ENCODE data around the gene MRPL23. TPM values are rescaled to one million over a fixed set of nuclear protein-coding genes. Genes with fewer than 3 reads are reported as not detected.
A peak's percentile ranks its signal among the peaks of the same experiment; 100 is the strongest.

The MRPL23 gene
- total RNA-seq, 1 donor from 2014 or later: 40.3 TPM

GRCh38 chr11:1988174-1988573 is 41.0 kb downstream of the MRPL23 start:
- no peaks in the 10 kb centered on the region for H3K36me3 Mint-ChIP-seq
- TF ChIP-seq, protein P1, sequence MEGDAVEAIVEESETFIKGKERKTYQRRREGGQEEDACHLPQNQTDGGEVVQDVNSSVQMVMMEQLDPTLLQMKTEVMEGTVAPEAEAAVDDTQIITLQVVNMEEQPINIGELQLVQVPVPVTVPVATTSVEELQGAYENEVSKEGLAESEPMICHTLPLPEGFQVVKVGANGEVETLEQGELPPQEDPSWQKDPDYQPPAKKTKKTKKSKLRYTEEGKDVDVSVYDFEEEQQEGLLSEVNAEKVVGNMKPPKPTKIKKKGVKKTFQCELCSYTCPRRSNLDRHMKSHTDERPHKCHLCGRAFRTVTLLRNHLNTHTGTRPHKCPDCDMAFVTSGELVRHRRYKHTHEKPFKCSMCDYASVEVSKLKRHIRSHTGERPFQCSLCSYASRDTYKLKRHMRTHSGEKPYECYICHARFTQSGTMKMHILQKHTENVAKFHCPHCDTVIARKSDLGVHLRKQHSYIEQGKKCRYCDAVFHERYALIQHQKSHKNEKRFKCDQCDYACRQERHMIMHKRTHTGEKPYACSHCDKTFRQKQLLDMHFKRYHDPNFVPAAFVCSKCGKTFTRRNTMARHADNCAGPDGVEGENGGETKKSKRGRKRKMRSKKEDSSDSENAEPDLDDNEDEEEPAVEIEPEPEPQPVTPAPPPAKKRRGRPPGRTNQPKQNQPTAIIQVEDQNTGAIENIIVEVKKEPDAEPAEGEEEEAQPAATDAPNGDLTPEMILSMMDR (IDR thresholded peaks at IDR 0.05; ENCODE audit: unreplicated experiment): no peak
- no peak overlapping the region for H3K4me3 Mint-ChIP-seq
- no peak for DNase-seq (ENCODE audit: low spot score in 2 of 2, unreplicated experiment in 2 of 2)
- H3K27ac Mint-ChIP-seq: no peak overlapping the region
- no peaks in the 10 kb centered on the region for H3K9me3 Mint-ChIP-seq
- no peaks in the 10 kb centered on the region for H3K4me1 Mint-ChIP-seq
- no peaks in the 10 kb centered on the region for H3K27me3 Mint-ChIP-seq (ENCODE audit: low read depth)

GRCh38 chr11:1988667-1989317 is 41.7 kb downstream of the MRPL23 start:
- TF ChIP-seq, protein P1 (IDR thresholded peaks at IDR 0.05; ENCODE audit: unreplicated experiment): no peak
- Mint-ChIP-seq H3K9me3 (no peaks in the 10 kb centered on the region), H3K27ac (no peak overlapping the region), H3K4me1 (no peaks in the 10 kb centered on the region), H3K27me3 (ENCODE audit: low read depth) (no peaks in the 10 kb centered on the region), H3K36me3 (no peaks in the 10 kb centered on the region), H3K4me3 (no peak overlapping the region)
- DNase-seq (ENCODE audit: low spot score in 2 of 2, unreplicated experiment in 2 of 2): no peak

GRCh38 chr11:1989953-1990352 is 42.8 kb downstream of the MRPL23 start:
- Mint-ChIP-seq H3K27ac (no peak overlapping the region), H3K36me3 (no peaks in the 10 kb centered on the region)

DNA sequence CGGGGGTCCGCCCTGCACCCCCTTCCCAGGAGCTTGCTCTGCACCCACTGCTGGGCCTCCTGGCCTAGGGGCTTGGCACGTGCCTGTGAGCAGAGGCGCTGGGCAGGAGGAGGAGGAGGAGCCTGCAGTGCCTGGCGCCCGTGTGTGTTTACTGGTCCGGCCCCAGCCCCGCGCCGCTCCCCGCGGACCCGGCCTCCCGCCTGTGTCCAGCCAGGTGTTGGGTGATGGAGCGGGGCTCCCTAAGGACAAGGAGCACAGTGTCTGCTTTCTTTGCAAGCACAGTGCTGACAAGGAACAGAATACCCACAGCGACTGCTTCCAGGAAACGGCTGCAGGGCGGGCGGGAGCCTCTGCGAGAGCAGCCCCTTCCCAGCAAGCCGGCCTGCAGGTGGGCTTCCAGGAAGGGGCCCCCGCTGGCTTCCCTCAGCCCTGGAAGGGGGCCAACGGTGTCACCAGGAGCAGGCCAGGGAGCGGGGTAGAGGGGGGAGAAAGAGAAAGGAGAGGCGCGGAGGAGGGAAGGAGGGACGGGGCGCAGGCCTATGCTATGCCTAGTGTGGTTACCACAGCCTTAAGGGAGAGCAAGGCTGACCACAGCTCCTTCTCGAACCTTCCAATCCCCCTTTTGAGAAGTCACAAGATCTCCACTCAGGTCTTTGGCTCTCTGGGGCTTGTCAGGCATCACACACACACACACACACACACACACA is 43.9 kb downstream of the MRPL23 start:
- H3K4me1 Mint-ChIP-seq: no peaks in the 10 kb centered on the region
- no peak for DNase-seq (ENCODE audit: low spot score in 2 of 2, unreplicated experiment in 2 of 2)
- no peaks in the 10 kb centered on the region for H3K9me3 Mint-ChIP-seq
- no peaks in the 10 kb centered on the region for H3K36me3 Mint-ChIP-seq
- H3K27me3 Mint-ChIP-seq (ENCODE audit: low read depth): no peaks in the 10 kb centered on the region
- TF ChIP-seq, protein P1 (IDR thresholded peaks at IDR 0.05; ENCODE audit: unreplicated experiment): no peak
- H3K4me3 Mint-ChIP-seq: no peak overlapping the region
- peak overlapping the region; percentile 73 for H3K27ac Mint-ChIP-seq

More at GRCh38 chr11:1989953-1990352, 42.8 kb downstream of the MRPL23 start:
- Mint-ChIP-seq H3K4me1 (no peaks in the 10 kb centered on the region), H3K4me3 (no peak overlapping the region), H3K9me3 (no peaks in the 10 kb centered on the region), H3K27me3 (ENCODE audit: low read depth) (no peaks in the 10 kb centered on the region)
- TF ChIP-seq, protein P1 (IDR thresholded peaks at IDR 0.05; ENCODE audit: unreplicated experiment): no peak
- no peak for DNase-seq (ENCODE audit: low spot score in 2 of 2, unreplicated experiment in 2 of 2)

DNA sequence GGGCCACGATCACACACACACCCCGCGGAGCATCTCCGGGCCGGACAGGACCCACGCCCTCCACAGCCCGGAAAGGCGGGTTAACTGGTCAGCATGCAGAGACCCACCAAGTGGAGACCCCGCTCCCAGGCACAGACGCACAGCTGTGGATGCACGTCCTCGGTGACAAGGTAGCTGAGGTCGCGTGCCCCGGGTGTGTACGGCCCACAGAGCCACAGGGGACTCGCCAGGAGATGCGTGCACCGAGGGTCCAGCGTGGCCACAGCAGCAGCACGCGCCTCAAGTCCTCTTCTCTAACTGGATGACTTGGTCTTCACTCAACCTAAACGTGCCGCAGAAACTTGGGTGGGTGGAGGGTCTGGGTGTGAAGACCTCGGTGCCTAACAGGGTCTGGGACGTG is 45.0 kb downstream of the MRPL23 start:
- no peak for DNase-seq (ENCODE audit: low spot score in 2 of 2, unreplicated experiment in 2 of 2)
- Mint-ChIP-seq H3K9me3 (no peaks in the 10 kb centered on the region), H3K27me3 (ENCODE audit: low read depth) (no peaks in the 10 kb centered on the region), H3K4me3 (no peak overlapping the region), H3K36me3 (no peaks in the 10 kb centered on the region), H3K27ac (no peak overlapping the region), H3K4me1 (no peaks in the 10 kb centered on the region)
- TF ChIP-seq, protein P1 (IDR thresholded peaks at IDR 0.05; ENCODE audit: unreplicated experiment): no peak
